HFFc6 (cell line): ENCODE results near the gene ZNF319. TPM values are rescaled to one million over a fixed set of nuclear protein-coding genes. Genes with fewer than 3 reads are reported as not detected.

ENCODE experiments used
- DNase-seq: peaks from one replicate; pipeline ENCODE4 v3.0.0-alpha.2; 2018
- H3K27ac Mint-ChIP-seq: 2 replicates; pipeline ENCODE4 v1.8.0; 2020; ENCODE audit warnings: mild to moderate bottlenecking, mixed read lengths
- H3K27me3 Mint-ChIP-seq: 2 replicates; pipeline ENCODE4 v1.8.0; 2021; ENCODE audit warnings: mild to moderate bottlenecking, moderate library complexity, mixed read lengths; ENCODE audit not compliant: insufficient read depth
- H3K36me3 Mint-ChIP-seq: 2 replicates; pipeline ENCODE4 v1.8.0; 2021; ENCODE audit warnings: low read depth, mixed read lengths
- H3K4me1 Mint-ChIP-seq: 2 replicates; pipeline ENCODE4 v1.8.0; 2020; ENCODE audit warnings: low read depth, mixed read lengths
- H3K4me3 Mint-ChIP-seq: 2 replicates; pipeline ENCODE4 v1.8.0; 2020; ENCODE audit warnings: mild to moderate bottlenecking, moderate library complexity, mixed read lengths
- H3K9me3 Mint-ChIP-seq: 2 replicates; pipeline ENCODE4 v1.8.0; 2020; ENCODE audit warnings: mild to moderate bottlenecking, mixed read lengths
- total RNA-seq, 6 experiments: library from RNA; stranded (reverse); fragmentation: NEBNext Ultra II Directional; extraction: Animal tissue kit (Norgen Biotek cat#: 25700); gene quantifications; 2 replicates in 1 of 6; 3 replicates in 5 of 6; pipeline ENCODE4 v1.2.3, GENCODE V29; 2021
- TF ChIP-seq, protein P1 (sequence below): fragments of 200-600 bp; sonication (generic); IDR thresholded peaks from 2 replicates; pipeline ENCODE4 v1.5.0; 2021; ENCODE audit warnings: antibody characterized with exemption, mild to moderate bottlenecking

ZNF319 gene
- total RNA-seq, 6 experiments from 2014 or later, result 8.3 to 12.0 (median 9.4) TPM

GRCh38 chr16:58034774-58035173, 34.3 kb upstream of the ZNF319 start:
- Mint-ChIP-seq H3K9me3 (no peaks in the 10 kb centered on the region), H3K27me3 (peaks cover 12% of the 10 kb centered on the region), H3K36me3 (no peaks in the 10 kb centered on the region), H3K4me3 (no peak overlapping the region), H3K27ac (no peak overlapping the region), H3K4me1 (no peaks in the 10 kb centered on the region)
- no peak for DNase-seq
- TF ChIP-seq, protein P1, sequence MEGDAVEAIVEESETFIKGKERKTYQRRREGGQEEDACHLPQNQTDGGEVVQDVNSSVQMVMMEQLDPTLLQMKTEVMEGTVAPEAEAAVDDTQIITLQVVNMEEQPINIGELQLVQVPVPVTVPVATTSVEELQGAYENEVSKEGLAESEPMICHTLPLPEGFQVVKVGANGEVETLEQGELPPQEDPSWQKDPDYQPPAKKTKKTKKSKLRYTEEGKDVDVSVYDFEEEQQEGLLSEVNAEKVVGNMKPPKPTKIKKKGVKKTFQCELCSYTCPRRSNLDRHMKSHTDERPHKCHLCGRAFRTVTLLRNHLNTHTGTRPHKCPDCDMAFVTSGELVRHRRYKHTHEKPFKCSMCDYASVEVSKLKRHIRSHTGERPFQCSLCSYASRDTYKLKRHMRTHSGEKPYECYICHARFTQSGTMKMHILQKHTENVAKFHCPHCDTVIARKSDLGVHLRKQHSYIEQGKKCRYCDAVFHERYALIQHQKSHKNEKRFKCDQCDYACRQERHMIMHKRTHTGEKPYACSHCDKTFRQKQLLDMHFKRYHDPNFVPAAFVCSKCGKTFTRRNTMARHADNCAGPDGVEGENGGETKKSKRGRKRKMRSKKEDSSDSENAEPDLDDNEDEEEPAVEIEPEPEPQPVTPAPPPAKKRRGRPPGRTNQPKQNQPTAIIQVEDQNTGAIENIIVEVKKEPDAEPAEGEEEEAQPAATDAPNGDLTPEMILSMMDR, result no peak

DNA sequence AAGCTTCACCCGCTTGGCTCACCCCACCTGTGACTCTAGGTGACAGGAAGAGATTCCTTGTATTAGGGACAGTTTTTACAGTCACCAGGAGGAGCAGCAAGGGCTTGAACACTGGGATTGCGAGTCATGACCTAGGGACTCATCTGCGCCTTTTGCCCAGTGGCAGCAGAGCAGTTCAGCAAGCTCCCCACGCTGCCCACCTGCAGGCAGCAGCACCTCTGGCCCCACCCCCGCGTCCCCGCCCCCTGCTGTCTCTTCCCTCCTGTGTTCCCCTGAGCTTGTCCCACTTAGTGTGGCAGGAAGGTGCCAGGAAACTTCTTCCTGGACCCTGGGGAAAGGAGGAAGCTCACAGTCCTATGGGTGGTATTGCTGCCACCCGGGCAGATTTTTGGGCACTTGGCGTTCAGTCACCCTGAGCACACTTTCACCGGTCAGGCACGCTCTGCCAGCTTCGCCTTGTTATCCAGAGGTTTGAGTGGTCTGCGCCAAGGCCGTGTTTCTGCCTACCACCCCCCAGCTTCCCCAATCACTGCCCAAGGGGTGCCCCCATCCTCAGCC, 33.7 kb upstream of the ZNF319 start:
- H3K9me3 Mint-ChIP-seq, result no peaks in the 10 kb centered on the region
- H3K27me3 Mint-ChIP-seq, result peaks cover 17% of the 10 kb centered on the region
- H3K36me3 Mint-ChIP-seq, result no peaks in the 10 kb centered on the region
- no peak overlapping the region for H3K4me3 Mint-ChIP-seq
- no peaks in the 10 kb centered on the region for H3K4me1 Mint-ChIP-seq
- DNase-seq, result no peak
- TF ChIP-seq, protein P1, result no peak
- H3K27ac Mint-ChIP-seq, result no peak overlapping the region

DNA sequence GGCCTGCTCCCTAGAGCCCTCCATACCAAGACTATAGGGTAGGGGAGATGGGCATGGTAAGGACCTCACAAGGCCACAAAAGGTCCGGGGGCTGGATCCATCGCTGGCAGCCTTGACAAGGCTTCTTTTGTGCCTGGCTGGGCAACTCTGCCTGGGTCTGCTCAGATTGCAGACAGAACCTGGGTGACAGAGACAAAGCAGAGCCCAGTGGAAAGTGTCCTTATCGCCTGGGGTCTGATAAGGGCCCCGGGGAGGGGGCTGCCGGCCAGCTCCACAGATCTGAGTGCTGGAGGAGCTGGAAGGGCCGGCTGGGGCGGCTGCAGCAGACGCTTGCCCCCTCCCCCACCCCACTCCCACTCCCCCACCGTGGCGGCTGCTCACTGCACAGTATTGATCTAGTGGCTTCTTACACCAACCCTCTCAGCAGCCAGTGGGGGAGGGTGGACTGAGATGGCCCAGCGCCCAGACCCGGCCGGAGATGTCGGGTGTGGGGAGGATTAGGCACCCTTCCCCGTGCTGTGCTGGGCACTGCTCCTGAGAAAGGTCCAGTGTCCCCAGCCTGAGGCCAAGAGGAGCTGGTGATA, 32.3 kb upstream of the ZNF319 start:
- no peak for DNase-seq
- no peak overlapping the region for H3K4me3 Mint-ChIP-seq
- TF ChIP-seq, protein P1, result no peak
- no peaks in the 10 kb centered on the region for H3K36me3 Mint-ChIP-seq
- H3K27me3 Mint-ChIP-seq, result peaks cover 21% of the 10 kb centered on the region
- no peak overlapping the region for H3K27ac Mint-ChIP-seq
- H3K4me1 Mint-ChIP-seq, result no peaks in the 10 kb centered on the region
- H3K9me3 Mint-ChIP-seq, result no peaks in the 10 kb centered on the region

GRCh38 chr16:58031016-58031800, 30.7 kb upstream of the ZNF319 start:
- Mint-ChIP-seq H3K4me3 (no peak overlapping the region), H3K4me1 (no peaks in the 10 kb centered on the region), H3K27me3 (peaks cover 17% of the 10 kb centered on the region), H3K27ac (no peak overlapping the region), H3K9me3 (no peaks in the 10 kb centered on the region), H3K36me3 (no peaks in the 10 kb centered on the region)
- DNase-seq, result no peak
- TF ChIP-seq, protein P1, result no peak

DNA sequence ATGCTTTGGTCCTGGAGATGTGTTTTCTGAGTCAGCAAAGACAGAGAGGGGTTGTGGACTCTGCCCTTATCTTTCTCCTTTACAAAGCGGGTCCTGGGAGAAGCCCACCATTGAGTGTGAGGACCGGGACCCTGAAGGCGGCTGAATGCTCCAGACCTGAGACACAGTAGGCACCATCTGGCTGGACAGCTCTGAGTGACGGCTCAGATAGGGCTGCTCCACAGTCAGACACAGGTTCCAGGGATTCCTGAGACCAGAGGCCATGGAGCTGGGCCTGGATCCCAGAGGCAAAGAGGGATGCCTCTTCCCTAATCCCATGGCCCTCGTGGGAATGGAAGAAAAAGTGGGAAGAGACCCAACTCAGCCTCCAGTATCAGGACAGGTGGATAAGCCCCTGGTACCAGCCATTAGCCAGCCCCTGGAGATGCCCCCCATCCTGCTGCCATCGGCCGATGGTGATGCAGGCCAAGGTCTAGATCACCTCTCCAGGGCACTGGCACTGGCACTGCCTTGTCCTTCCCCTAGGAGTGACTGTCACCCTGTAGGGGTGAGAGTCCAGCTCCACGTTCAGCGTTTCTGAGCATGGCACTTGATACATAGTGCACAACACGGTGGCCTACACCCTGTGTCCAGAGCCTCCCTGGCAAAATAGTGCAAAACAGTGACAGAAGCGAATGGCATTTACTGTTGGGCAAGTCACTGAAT, 29.8 kb upstream of the ZNF319 start:
- no peak overlapping the region for H3K27ac Mint-ChIP-seq
- peaks cover 17% of the 10 kb centered on the region for H3K27me3 Mint-ChIP-seq
- TF ChIP-seq, protein P1, result no peak
- H3K9me3 Mint-ChIP-seq, result no peaks in the 10 kb centered on the region
- no peaks in the 10 kb centered on the region for H3K4me1 Mint-ChIP-seq
- no peak overlapping the region for H3K4me3 Mint-ChIP-seq
- no peak for DNase-seq
- H3K36me3 Mint-ChIP-seq, result no peaks in the 10 kb centered on the region
